Measurements from ENCODE around the gene IQCF5.

GRCh38 chr3:51828297-51828696 lies 47.1 kb downstream of the IQCF5 start:
- TF ChIP-seq CTCF (conservative IDR thresholded peaks at IDR 0.05) (no peak), EZH2 (IDR thresholded peaks at IDR 0.05; ENCODE audit: low read depth) (no peak)
